ENCODE results near the gene GNAS-AS1.
"Not testable (repeated sequence)": the region's sequence is repeated elsewhere in the genome, so short reads cannot be mapped to it uniquely, and the experiment has no call there.

GNAS-AS1 gene

GRCh38 chr20:58828136-58828535 lies 22.6 kb downstream of the GNAS-AS1 start:
- no peaks in the 10 kb centered on the region for H3K9me3 ChIP-seq (ENCODE audit: control insufficient read depth, low read length)
- no peak for DNase-seq (ENCODE audit: low read depth)
- peaks cover 2% of the 10 kb centered on the region for H3K27me3 ChIP-seq (replicated peaks; ENCODE audit: control insufficient read depth, insufficient read depth, low read length)
- no peak overlapping the region for H3K9ac ChIP-seq (ENCODE audit: low read length)
- peaks cover 2% of the 10 kb centered on the region for H3K4me1 ChIP-seq (ENCODE audit: control insufficient read depth, insufficient read depth, low read length)
- no peaks in the 10 kb centered on the region for H3K36me3 ChIP-seq (ENCODE audit: control insufficient read depth, insufficient read depth, low read length, severe bottlenecking)
- H3K4me3 ChIP-seq (ENCODE audit: low read length): no peak overlapping the region

DNA sequence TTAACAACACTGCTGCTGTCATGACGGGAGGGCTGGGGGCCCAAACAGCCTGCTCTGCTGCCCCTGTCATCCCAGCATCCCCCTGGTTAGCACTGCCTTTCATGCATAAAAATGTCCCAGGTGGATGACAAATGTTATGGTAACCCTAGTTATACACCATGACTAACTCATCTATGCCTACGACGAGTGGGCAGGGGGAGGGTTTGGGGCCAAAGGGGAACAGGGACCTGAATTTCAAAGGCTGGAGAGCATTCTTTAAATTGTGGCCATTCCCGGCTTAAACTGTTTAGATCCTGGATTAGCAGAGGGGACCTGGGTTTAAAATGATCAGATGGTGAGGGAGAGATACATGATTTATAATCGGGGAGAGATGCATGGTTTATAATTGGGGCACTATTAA lies 24.4 kb downstream of the GNAS-AS1 start:
- no peak for DNase-seq (ENCODE audit: low read depth)
- Histone ChIP-seq H3K27me3 (replicated peaks; ENCODE audit: control insufficient read depth, insufficient read depth, low read length) (peaks cover 2% of the 10 kb centered on the region), H3K36me3 (ENCODE audit: control insufficient read depth, insufficient read depth, low read length, severe bottlenecking) (no peaks in the 10 kb centered on the region), H3K9ac (ENCODE audit: low read length) (no peak overlapping the region), H3K4me1 (ENCODE audit: control insufficient read depth, insufficient read depth, low read length) (peaks cover 2% of the 10 kb centered on the region), H3K9me3 (ENCODE audit: control insufficient read depth, low read length) (no peaks in the 10 kb centered on the region), H3K4me3 (ENCODE audit: low read length) (no peak overlapping the region)

- Histone ChIP-seq H3K9me3 (ENCODE audit: control insufficient read depth, low read length) (no peaks in the 10 kb centered on the region), H3K9ac (ENCODE audit: low read length) (no peak overlapping the region), H3K4me3 (ENCODE audit: low read length) (no peak overlapping the region), H3K36me3 (ENCODE audit: control insufficient read depth, insufficient read depth, low read length, severe bottlenecking) (no peaks in the 10 kb centered on the region), H3K4me1 (ENCODE audit: control insufficient read depth, insufficient read depth, low read length) (peaks cover 2% of the 10 kb centered on the region), H3K27me3 (replicated peaks; ENCODE audit: control insufficient read depth, insufficient read depth, low read length) (peaks cover 2% of the 10 kb centered on the region)
- no peak for DNase-seq (ENCODE audit: low read depth)
These were observed 25.3 kb downstream of the GNAS-AS1 start for GRCh38 chr20:58825450-58825849.

- DNase-seq (ENCODE audit: low read depth): no peak
- Histone ChIP-seq H3K27me3 (replicated peaks; ENCODE audit: control insufficient read depth, insufficient read depth, low read length) (peaks cover 2% of the 10 kb centered on the region), H3K9me3 (ENCODE audit: control insufficient read depth, low read length) (no peaks in the 10 kb centered on the region), H3K4me1 (ENCODE audit: control insufficient read depth, insufficient read depth, low read length) (peaks cover 2% of the 10 kb centered on the region), H3K9ac (ENCODE audit: low read length) (no peak overlapping the region), H3K4me3 (ENCODE audit: low read length) (no peak overlapping the region), H3K36me3 (ENCODE audit: control insufficient read depth, insufficient read depth, low read length, severe bottlenecking) (no peaks in the 10 kb centered on the region)
These were observed 25.9 kb downstream of the GNAS-AS1 start for GRCh38 chr20:58824843-58825242.

GRCh38 chr20:58822748-58823730 lies 27.7 kb downstream of the GNAS-AS1 start:
- DNase-seq (ENCODE audit: low read depth): no peak
- H3K4me3 ChIP-seq (ENCODE audit: low read length): no peak overlapping the region
- peaks cover 2% of the 10 kb centered on the region for H3K27me3 ChIP-seq (replicated peaks; ENCODE audit: control insufficient read depth, insufficient read depth, low read length)
- H3K4me1 ChIP-seq (ENCODE audit: control insufficient read depth, insufficient read depth, low read length): no peaks in the 10 kb centered on the region
- H3K36me3 ChIP-seq (ENCODE audit: control insufficient read depth, insufficient read depth, low read length, severe bottlenecking): no peaks in the 10 kb centered on the region
- H3K9ac ChIP-seq (ENCODE audit: low read length): no peak overlapping the region
- no peaks in the 10 kb centered on the region for H3K9me3 ChIP-seq (ENCODE audit: control insufficient read depth, low read length)

DNA sequence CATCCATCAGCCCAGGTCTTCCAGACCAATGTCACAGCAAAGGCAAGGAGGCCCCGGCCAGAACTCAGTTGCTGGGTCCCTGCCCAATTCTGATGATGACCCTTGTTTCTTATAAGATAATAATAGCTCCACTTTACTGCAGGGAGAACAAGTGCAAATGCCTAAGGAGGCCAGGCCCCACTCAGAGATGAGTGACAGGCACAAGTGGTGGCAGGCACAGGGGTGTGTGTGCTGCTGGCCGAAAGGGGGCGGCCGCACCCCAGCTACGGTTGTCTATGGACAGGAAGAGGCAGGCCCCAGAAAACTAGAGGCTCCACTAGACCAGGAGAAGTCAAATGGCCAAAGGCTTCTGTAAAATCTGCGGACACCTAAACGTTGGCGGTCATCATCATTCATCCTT lies 28.6 kb downstream of the GNAS-AS1 start:
- no peaks in the 10 kb centered on the region for H3K36me3 ChIP-seq (ENCODE audit: control insufficient read depth, insufficient read depth, low read length, severe bottlenecking)
- DNase-seq (ENCODE audit: low read depth): no peak
- no peaks in the 10 kb centered on the region for H3K27me3 ChIP-seq (replicated peaks; ENCODE audit: control insufficient read depth, insufficient read depth, low read length)
- no peaks in the 10 kb centered on the region for H3K4me1 ChIP-seq (ENCODE audit: control insufficient read depth, insufficient read depth, low read length)
- H3K9ac ChIP-seq (ENCODE audit: low read length): no peak overlapping the region
- H3K4me3 ChIP-seq (ENCODE audit: low read length): no peak overlapping the region
- H3K9me3 ChIP-seq (ENCODE audit: control insufficient read depth, low read length): no peaks in the 10 kb centered on the region

- not testable (repeated sequence) for H3K4me3 ChIP-seq (ENCODE audit: low read length); DNase-seq (ENCODE audit: low read depth); H3K4me1 ChIP-seq (ENCODE audit: control insufficient read depth, insufficient read depth, low read length); H3K9ac ChIP-seq (ENCODE audit: low read length); H3K27me3 ChIP-seq (replicated peaks; ENCODE audit: control insufficient read depth, insufficient read depth, low read length); H3K36me3 ChIP-seq (ENCODE audit: control insufficient read depth, insufficient read depth, low read length, severe bottlenecking); H3K9me3 ChIP-seq (ENCODE audit: control insufficient read depth, low read length)
These were observed 30.2 kb downstream of the GNAS-AS1 start for GRCh38 chr20:58820515-58820914.

DNA sequence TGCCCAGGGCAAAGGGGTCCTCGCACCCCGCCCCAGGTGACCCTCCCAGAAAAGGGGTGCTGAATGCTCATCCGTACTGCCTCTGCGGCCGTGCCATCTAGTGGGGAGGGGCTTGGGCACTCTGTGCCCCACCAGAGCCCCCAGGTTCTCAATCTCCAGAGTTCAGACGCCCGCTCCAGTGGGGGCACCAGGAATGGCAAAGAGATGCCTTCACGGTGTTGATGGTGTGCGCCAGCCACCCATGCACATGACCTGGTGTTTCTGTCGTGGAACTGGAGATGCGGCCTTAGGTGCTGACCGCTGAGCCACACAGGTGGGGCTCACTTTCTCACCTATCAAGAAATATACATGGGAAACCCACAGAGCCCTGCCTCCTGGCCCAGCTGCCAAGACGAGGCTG lies 30.8 kb downstream of the GNAS-AS1 start:
- H3K4me3 ChIP-seq (ENCODE audit: low read length): no peak overlapping the region

DNA sequence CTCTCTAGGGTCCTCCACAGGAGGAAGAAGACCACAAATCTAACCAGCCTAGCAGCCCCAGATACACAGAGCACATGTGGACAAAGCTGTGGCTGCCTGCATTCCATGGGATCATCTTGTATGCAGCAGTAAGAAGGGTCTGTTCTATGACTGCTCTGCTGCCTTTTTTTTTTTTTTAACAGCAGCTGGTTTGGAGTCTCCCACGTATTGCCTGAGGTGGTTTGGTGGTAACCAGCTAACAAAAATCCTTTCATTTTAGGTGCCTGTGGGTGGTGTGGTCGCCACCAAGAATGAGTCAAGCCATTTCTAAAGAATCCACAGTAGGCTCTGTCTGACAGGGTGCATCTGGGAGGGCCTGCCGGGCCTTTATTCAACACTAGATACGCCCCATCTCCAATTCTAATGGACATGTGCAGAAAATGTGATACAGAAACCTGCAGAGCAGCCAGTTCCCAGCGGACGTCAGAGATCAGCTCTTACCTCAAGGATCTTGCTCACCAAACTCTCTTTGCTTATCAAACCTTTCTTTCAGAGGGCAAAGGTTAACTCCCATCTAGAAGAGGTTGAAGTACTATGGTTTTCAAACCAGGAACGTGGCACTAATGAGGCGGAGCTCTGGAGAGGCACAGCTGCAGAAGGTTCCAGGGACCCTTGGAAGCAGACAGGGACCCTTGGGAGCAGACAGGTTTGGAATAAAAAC lies 32.0 kb downstream of the GNAS-AS1 start:
- Histone ChIP-seq H3K9me3 (ENCODE audit: control insufficient read depth, low read length) (no peaks in the 10 kb centered on the region), H3K36me3 (ENCODE audit: control insufficient read depth, insufficient read depth, low read length, severe bottlenecking) (no peaks in the 10 kb centered on the region), H3K4me1 (ENCODE audit: control insufficient read depth, insufficient read depth, low read length) (no peaks in the 10 kb centered on the region), H3K4me3 (ENCODE audit: low read length) (no peak overlapping the region), H3K9ac (ENCODE audit: low read length) (no peak overlapping the region), H3K27me3 (replicated peaks; ENCODE audit: control insufficient read depth, insufficient read depth, low read length) (peaks cover 3% of the 10 kb centered on the region)
- DNase-seq (ENCODE audit: low read depth): peak; percentile 66

More for the DNA sequence above, 30.8 kb downstream of the GNAS-AS1 start:
- DNase-seq (ENCODE audit: low read depth): no peak
- Histone ChIP-seq H3K27me3 (replicated peaks; ENCODE audit: control insufficient read depth, insufficient read depth, low read length) (no peaks in the 10 kb centered on the region), H3K4me1 (ENCODE audit: control insufficient read depth, insufficient read depth, low read length) (no peaks in the 10 kb centered on the region), H3K9ac (ENCODE audit: low read length) (no peak overlapping the region), H3K36me3 (ENCODE audit: control insufficient read depth, insufficient read depth, low read length, severe bottlenecking) (no peaks in the 10 kb centered on the region), H3K9me3 (ENCODE audit: control insufficient read depth, low read length) (no peaks in the 10 kb centered on the region)

DNA sequence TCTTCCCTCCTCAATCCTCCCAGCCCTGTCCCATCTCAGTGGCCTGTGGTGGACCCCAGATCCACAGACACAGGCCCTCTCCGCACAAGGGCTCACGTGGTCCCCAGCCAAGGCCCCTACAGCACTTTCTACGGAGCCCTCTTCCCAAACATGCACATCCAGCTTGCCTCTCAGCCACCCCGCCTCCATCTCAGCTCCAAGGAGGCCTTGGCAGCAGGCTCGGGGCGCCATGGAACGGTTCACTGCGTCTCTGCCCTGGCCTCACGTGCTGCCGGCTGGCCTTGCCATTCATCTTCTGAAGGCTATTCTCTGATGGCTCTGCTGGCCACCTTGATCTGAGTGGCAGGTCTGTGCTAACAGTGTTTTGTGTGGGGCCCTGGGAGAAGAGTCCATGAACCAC lies 33.0 kb downstream of the GNAS-AS1 start:
- no peak overlapping the region for H3K9ac ChIP-seq (ENCODE audit: low read length)
- H3K36me3 ChIP-seq (ENCODE audit: control insufficient read depth, insufficient read depth, low read length, severe bottlenecking): no peaks in the 10 kb centered on the region
- H3K27me3 ChIP-seq (replicated peaks; ENCODE audit: control insufficient read depth, insufficient read depth, low read length): peaks cover 7% of the 10 kb centered on the region
- no peak for DNase-seq (ENCODE audit: low read depth)
- no peaks in the 10 kb centered on the region for H3K9me3 ChIP-seq (ENCODE audit: control insufficient read depth, low read length)
- no peak overlapping the region for H3K4me3 ChIP-seq (ENCODE audit: low read length)
- H3K4me1 ChIP-seq (ENCODE audit: control insufficient read depth, insufficient read depth, low read length): no peaks in the 10 kb centered on the region

DNA sequence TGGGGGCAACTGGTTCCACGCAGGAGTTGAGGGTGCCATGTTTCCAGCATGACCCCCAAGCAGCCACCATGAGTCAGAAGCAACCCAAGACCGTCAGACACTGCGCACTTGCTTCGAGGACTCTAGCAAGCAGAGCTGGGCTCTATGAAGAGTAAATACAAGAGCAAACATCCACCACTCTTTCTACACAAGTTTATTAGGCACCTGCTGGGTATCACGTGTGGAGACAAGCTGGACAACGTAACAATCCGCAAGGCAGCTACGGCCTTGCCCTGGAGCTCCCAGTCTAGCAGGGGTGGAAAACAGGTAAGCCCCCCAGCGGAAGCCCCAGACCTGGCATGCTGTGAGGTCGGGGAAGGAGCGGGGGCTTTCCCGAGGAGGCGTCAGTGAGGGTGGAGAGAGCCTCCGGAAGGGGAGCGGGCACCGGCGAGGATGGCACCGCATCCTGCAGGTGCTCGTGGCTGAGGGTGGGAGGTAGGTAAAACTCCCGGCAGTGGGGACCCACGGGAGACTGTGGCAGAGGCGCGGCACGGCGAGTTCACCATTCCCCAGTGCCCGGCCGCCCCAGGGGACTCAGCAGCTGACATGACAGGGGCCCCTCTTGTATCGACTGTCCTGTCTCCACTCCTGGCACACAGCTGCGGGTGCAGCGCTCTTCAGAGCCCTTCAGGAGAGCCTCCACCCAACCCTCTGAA lies 33.6 kb downstream of the GNAS-AS1 start:
- Histone ChIP-seq H3K9ac (ENCODE audit: low read length) (no peak overlapping the region), H3K36me3 (ENCODE audit: control insufficient read depth, insufficient read depth, low read length, severe bottlenecking) (no peaks in the 10 kb centered on the region), H3K9me3 (ENCODE audit: control insufficient read depth, low read length) (no peaks in the 10 kb centered on the region), H3K27me3 (replicated peaks; ENCODE audit: control insufficient read depth, insufficient read depth, low read length) (peaks cover 10% of the 10 kb centered on the region), H3K4me1 (ENCODE audit: control insufficient read depth, insufficient read depth, low read length) (no peaks in the 10 kb centered on the region), H3K4me3 (ENCODE audit: low read length) (no peak overlapping the region)
- DNase-seq (ENCODE audit: low read depth): no peak
